ENCODE data around the gene PRDM11. TPM values are rescaled to one million over a fixed set of nuclear protein-coding genes. Genes with fewer than 3 reads are reported as not detected.
A peak's percentile ranks its signal among the peaks of the same experiment; 100 is the strongest.

Gene PRDM11
- total and polyA plus RNA-seq, 9 donors, result 17.3 to 27.1 (median 21.6) TPM

DNA sequence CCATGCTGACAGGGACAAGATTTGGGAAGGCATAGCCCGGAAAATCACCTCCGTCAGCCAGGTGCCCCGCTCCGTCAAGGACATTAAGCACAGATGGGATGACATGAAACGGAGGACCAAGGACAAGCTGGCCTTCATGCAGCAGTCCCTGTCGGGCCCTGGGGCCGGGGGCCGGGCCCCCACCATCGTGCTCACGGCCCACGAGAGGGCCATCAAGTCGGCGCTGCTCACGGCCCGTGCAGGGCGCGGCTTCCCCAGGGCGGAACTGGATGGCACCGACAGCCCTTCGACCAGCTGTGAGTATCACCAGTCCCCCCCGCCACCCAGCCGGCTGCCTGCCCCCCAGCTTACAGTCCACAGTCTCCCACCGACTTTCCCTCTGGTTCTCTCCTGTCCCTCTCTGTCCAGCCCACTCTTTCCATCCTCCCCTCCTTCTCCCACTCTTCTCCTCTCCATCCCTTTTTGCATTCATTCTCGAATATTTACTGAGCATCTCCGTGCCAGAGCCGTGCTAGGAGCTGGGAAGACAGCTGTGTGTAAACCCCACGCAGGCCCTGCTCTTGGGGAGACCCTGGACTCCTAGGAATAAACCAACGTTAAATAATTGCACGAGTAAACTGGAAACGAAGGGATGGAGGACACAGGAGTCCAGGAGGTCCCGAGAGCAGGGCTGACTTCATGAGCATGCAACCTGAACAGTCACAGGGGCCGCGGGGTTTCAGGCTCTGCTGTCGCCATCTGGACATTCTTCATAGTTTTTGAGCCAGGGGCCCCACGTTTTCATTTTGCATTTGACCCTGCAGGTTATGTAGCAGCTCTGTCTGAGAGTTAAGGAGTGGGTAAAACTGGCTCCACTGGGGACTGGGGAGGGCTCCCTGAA lies 62.8 kb downstream of the PRDM11 start:
- H3K27ac ChIP-seq (ENCODE audit: low read length), result peak overlapping the region; percentile 95
- H3K27me3 ChIP-seq (ENCODE audit: control insufficient read depth, insufficient read depth, low read length), result no peaks in the 10 kb centered on the region
- peaks cover 59% of the 10 kb centered on the region for H3K36me3 ChIP-seq (ENCODE audit: control insufficient read depth, insufficient read depth, low read length)
- 36% methylated on average over 34 of the region's 35 CpGs for WGBS (ENCODE audit: insufficient coverage)
- H3K4me1 ChIP-seq (ENCODE audit: control insufficient read depth, insufficient read depth, low read length), result peaks cover 52% of the 10 kb centered on the region
- H3K9me3 ChIP-seq (replicated peaks; ENCODE audit: control insufficient read depth, low read depth, low read length), result no peaks in the 10 kb centered on the region
- peak overlapping the region; percentile 3 for H3K4me3 ChIP-seq (ENCODE audit: low read length)
- peak; percentile 69 for DNase-seq

DNA sequence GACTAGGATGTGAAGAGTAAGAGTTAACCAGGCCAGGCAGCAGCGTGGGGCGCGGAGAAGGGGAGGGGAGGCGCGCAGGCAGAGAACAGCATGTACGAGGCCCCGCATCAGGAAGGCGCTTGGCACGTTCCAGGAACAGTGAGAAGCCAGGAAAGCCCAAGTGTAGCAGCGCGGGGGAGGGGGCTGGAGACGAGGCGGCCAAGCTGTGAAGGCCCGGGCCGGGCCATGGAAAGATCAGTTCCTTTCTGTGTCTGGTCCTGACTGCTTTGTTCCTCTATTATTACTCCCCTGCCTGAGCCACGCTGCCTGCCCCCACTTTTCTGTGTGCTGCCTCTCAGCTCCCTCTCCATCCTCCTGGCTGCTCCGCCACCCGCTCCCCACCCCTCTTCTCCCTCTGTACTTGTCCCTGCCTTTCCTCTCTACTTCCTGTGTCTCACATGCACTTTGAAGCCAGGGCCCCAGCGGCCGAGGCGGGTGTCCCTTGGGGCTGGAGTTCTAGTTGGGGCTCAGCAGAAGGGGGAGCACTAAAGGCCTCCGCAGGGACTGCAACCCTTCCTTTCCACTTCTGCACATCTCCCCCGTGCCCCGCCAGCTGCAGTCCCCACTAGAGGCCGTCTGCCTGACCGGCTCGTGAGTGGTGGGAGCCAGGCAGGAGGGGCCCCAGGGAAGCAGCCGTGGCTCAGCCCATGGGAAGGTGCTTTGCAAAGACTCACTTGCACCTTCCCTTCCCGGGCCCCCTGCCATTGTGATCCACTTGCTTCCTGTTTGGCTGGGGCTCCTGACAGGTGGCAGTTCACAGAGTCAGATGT lies 63.7 kb downstream of the PRDM11 start:
- Histone ChIP-seq H3K4me1 (ENCODE audit: control insufficient read depth, insufficient read depth, low read length) (peaks cover 57% of the 10 kb centered on the region), H3K27ac (ENCODE audit: low read length) (peak overlapping the region; percentile 95), H3K27me3 (ENCODE audit: control insufficient read depth, insufficient read depth, low read length) (no peaks in the 10 kb centered on the region), H3K36me3 (ENCODE audit: control insufficient read depth, insufficient read depth, low read length) (peaks cover 56% of the 10 kb centered on the region), H3K4me3 (ENCODE audit: low read length) (peak overlapping the region; percentile 3), H3K9me3 (replicated peaks; ENCODE audit: control insufficient read depth, low read depth, low read length) (no peaks in the 10 kb centered on the region)
- WGBS (ENCODE audit: insufficient coverage), result 1% methylated on average over 22 of the region's 29 CpGs
- DNase-seq, result peak; percentile 99

DNA sequence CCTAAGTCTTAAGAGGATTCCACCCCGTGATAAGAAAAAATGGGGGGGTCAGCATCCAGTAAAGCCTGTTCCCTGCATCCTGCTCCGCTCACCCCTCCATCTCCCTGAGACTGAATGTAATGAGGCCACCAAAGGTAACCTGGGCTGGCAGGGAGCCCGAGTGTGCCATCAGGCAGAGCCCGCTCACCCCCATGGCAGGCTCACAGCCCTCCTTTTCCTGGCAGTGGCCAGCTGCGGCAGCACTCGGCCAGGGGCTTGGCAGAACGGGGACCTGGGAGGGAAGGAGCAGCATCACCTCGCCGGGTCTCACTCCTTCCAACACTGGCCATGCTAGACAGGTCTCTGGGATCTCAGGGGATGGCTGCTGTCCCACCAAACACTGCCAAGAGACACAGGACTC lies 64.4 kb downstream of the PRDM11 start:
- no peak overlapping the region for H3K4me3 ChIP-seq (ENCODE audit: low read length)
- no peak for DNase-seq

DNA sequence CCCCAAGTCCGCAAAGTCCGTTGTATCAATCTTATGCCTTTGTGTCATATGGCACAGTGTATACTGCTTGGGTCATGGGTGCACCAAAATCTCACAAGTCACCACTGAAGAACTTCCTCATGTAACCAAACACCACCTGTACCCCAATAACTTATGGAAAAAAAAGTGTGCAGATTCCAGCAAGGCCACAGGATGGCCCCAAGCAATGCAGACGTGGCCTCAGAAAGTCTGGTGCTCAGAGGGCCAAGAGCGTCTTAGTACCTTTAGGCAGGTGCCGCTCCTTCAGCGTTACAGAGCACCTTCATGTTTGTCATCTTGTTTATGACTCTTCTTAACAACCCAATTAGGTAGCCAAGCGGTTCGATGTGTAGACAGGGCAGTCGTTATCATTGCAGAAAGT lies 65.3 kb downstream of the PRDM11 start:
- no peaks in the 10 kb centered on the region for H3K9me3 ChIP-seq (replicated peaks; ENCODE audit: control insufficient read depth, low read depth, low read length)
- no peak overlapping the region for H3K27ac ChIP-seq (ENCODE audit: low read length)
- peaks cover 50% of the 10 kb centered on the region for H3K36me3 ChIP-seq (ENCODE audit: control insufficient read depth, insufficient read depth, low read length)
- H3K27me3 ChIP-seq (ENCODE audit: control insufficient read depth, insufficient read depth, low read length), result no peaks in the 10 kb centered on the region
- DNase-seq, result no peak
- no peak overlapping the region for H3K4me3 ChIP-seq (ENCODE audit: low read length)
- WGBS (ENCODE audit: insufficient coverage), result 77% methylated on average over 6 of the region's 9 CpGs
- H3K4me1 ChIP-seq (ENCODE audit: control insufficient read depth, insufficient read depth, low read length), result peaks cover 61% of the 10 kb centered on the region

More for the DNA sequence above, 64.4 kb downstream of the PRDM11 start:
- Histone ChIP-seq H3K27ac (ENCODE audit: low read length) (peak overlapping the region; percentile 95), H3K36me3 (ENCODE audit: control insufficient read depth, insufficient read depth, low read length) (peaks cover 54% of the 10 kb centered on the region), H3K9me3 (replicated peaks; ENCODE audit: control insufficient read depth, low read depth, low read length) (no peaks in the 10 kb centered on the region), H3K27me3 (ENCODE audit: control insufficient read depth, insufficient read depth, low read length) (no peaks in the 10 kb centered on the region), H3K4me1 (ENCODE audit: control insufficient read depth, insufficient read depth, low read length) (peaks cover 61% of the 10 kb centered on the region)
- 80% methylated on average over 2 of the region's 9 CpGs for WGBS (ENCODE audit: insufficient coverage)

DNA sequence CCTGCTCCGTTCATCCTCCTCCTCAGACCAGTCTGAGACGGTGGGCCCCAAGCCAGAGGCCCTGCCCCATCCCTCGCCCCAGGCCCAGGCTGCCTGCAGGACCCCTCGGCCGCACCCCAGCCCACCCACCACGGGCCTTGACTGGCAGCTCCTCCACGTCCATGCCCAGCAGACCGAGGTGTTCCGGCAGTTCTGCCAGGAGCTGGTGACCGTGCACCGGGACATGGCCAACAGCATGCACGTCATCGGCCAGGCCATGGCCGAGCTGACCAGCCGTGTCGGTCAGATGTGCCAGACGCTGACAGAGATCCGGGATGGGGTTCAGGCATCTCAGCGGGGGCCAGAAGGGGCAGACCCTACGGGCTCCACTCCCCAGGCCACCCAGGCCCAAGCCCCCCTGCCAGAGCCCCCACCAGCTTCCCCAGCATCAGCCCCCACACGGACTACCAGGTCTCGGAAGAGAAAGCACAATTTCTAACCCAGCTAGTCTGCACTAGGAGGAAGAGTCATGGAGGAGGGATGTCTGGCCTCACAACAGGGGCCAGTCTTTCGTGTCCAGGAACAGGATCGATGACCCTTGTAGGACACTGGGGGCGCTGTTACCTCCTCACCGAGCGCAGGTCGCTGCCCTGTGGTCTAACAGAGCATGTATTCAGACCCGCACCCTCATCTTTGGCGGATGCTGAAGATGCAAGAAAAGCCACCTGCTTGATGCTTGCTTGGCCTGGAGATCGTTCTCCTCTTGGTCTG lies 66.3 kb downstream of the PRDM11 start:
- Histone ChIP-seq H3K4me1 (ENCODE audit: control insufficient read depth, insufficient read depth, low read length) (peaks cover 59% of the 10 kb centered on the region), H3K4me3 (ENCODE audit: low read length) (no peak overlapping the region), H3K9me3 (replicated peaks; ENCODE audit: control insufficient read depth, low read depth, low read length) (no peaks in the 10 kb centered on the region), H3K27me3 (ENCODE audit: control insufficient read depth, insufficient read depth, low read length) (no peaks in the 10 kb centered on the region), H3K36me3 (ENCODE audit: control insufficient read depth, insufficient read depth, low read length) (peaks cover 43% of the 10 kb centered on the region), H3K27ac (ENCODE audit: low read length) (no peak overlapping the region)
- no peak for DNase-seq
- WGBS (ENCODE audit: insufficient coverage), result 77% methylated on average over 29 of the region's 31 CpGs

DNA sequence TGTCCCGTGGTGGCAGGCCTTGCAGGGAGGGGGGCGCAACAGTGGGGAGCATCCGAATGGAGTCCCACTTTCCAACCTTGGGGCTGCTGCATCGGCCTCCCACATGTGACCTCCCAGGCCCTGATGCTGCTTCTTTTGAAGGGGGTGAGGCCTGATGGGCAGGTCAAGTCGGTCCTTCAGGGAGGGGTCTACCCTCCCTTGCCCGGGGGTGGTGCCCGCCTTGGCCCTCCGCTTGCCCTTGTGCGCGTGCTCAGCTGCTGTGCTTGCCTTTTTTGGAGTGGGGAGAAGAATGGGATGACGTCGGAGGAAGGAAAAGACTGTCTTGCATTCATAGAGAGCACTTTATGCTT lies 66.9 kb downstream of the PRDM11 start:
- 74% methylated on average over 9 of the region's 12 CpGs for WGBS (ENCODE audit: insufficient coverage)
- Histone ChIP-seq H3K9me3 (replicated peaks; ENCODE audit: control insufficient read depth, low read depth, low read length) (no peaks in the 10 kb centered on the region), H3K4me3 (ENCODE audit: low read length) (no peak overlapping the region), H3K27me3 (ENCODE audit: control insufficient read depth, insufficient read depth, low read length) (no peaks in the 10 kb centered on the region), H3K27ac (ENCODE audit: low read length) (no peak overlapping the region), H3K4me1 (ENCODE audit: control insufficient read depth, insufficient read depth, low read length) (peaks cover 55% of the 10 kb centered on the region), H3K36me3 (ENCODE audit: control insufficient read depth, insufficient read depth, low read length) (peaks cover 41% of the 10 kb centered on the region)
- no peak for DNase-seq

DNA sequence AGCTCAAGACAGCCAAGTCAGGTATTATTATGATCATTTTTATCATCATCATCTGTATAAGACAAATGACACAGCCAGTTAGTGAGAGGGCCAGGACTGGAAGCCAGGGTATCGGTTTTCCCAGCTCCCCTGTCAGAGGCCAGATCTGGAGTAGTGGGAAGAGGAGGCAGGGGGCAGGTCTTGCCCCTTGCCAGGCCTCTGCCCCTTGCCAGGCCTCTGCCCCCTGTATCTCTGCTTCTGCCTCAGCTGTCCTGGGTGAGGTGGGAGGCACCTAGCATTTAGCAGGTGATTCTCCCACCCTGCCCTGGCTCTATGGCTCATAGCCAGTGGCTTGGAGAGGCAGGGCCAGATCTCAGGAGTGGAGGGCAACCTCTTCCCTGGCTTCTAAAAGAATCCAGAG lies 67.3 kb downstream of the PRDM11 start:
- Histone ChIP-seq H3K9me3 (replicated peaks; ENCODE audit: control insufficient read depth, low read depth, low read length) (no peaks in the 10 kb centered on the region), H3K4me3 (ENCODE audit: low read length) (no peak overlapping the region), H3K27ac (ENCODE audit: low read length) (peak overlapping the region; percentile 15), H3K27me3 (ENCODE audit: control insufficient read depth, insufficient read depth, low read length) (no peaks in the 10 kb centered on the region), H3K4me1 (ENCODE audit: control insufficient read depth, insufficient read depth, low read length) (peaks cover 51% of the 10 kb centered on the region), H3K36me3 (ENCODE audit: control insufficient read depth, insufficient read depth, low read length) (peaks cover 41% of the 10 kb centered on the region)
- WGBS (ENCODE audit: insufficient coverage), result 50% methylated on average over 1 of the region's 1 CpG
- no peak for DNase-seq

DNA sequence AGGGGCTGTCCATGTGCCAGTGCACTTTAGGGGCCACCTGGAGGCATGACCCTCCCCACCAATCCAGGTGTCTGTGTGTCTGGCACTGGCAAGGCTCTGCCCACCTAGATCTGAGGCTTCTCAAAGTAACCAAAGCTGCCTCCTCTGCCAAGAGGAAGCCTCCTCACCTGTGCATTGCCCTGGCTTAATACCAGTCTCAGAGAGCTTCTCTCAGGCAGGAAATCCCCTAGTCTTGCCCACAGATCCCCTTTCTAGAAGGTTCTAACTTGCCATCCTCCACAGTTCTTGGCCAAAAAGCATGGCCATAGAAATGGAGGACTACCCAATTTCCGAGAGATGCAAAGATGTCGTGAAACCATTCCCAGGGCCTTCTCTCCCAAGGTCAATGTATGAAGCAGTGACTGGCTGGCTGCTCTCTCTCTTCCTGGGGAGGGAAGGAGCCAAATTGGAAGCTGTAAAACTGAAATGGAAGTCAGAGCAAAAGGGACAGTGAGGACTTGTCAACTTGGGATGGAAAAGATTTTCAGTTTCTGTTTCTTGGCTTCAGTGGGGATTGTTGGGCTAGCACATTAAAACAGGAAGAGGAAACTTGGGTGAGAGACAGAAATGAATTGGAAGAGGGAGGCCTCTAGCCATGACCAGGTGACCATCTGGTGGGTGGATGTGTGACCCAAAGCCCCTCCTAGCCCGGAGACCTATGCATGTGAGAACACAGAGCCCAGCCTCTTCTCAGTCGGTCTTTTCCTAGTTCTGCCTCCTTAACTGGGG lies 68.8 kb downstream of the PRDM11 start:
- 55% methylated on average over 4 of the region's 4 CpGs for WGBS (ENCODE audit: insufficient coverage)
- Histone ChIP-seq H3K27me3 (ENCODE audit: control insufficient read depth, insufficient read depth, low read length) (no peaks in the 10 kb centered on the region), H3K27ac (ENCODE audit: low read length) (no peak overlapping the region), H3K4me3 (ENCODE audit: low read length) (no peak overlapping the region), H3K36me3 (ENCODE audit: control insufficient read depth, insufficient read depth, low read length) (peaks cover 48% of the 10 kb centered on the region), H3K4me1 (ENCODE audit: control insufficient read depth, insufficient read depth, low read length) (peaks cover 35% of the 10 kb centered on the region), H3K9me3 (replicated peaks; ENCODE audit: control insufficient read depth, low read depth, low read length) (no peaks in the 10 kb centered on the region)
- DNase-seq, result peak; percentile 41

DNA sequence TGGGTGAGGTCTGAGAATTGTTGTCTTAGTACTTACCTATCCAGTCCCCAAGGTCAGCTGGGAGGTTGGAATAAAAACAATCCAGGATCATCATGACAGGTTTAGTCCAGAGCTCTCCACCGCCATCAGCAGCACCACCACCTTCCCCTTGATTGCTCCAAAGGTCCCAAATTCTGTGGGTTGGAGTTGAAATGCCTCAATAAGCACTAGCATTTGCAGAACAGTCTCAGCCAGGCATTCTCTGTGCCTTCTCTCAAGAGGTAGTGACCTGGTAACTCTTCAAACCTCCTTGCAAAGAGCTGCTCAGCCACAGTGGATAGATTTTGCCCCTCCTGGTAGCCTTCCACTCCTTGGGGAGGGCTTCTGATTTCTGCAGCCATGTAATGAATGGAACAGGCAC lies 69.6 kb downstream of the PRDM11 start:
- Histone ChIP-seq H3K9me3 (replicated peaks; ENCODE audit: control insufficient read depth, low read depth, low read length) (no peaks in the 10 kb centered on the region), H3K4me3 (ENCODE audit: low read length) (no peak overlapping the region), H3K36me3 (ENCODE audit: control insufficient read depth, insufficient read depth, low read length) (peaks cover 52% of the 10 kb centered on the region), H3K27ac (ENCODE audit: low read length) (no peak overlapping the region), H3K27me3 (ENCODE audit: control insufficient read depth, insufficient read depth, low read length) (no peaks in the 10 kb centered on the region), H3K4me1 (ENCODE audit: control insufficient read depth, insufficient read depth, low read length) (peaks cover 28% of the 10 kb centered on the region)
- DNase-seq, result no peak
- WGBS (ENCODE audit: insufficient coverage), result no CpG with 5 or more reads among the region's 1 CpG
